Gastroesophageal sphincter (tissue), 4 donors: Measurements from ENCODE around the gene PLIN4. TPM values are rescaled to one million over a fixed set of nuclear protein-coding genes. Genes with fewer than 3 reads are reported as not detected.

Source experiments
- ATAC-seq: fragments of 150-250 bp; one replicate; pipeline ENCODE4 v1.9.1; 2016; ENCODE audit warnings: mild to moderate bottlenecking, moderate library complexity
- H3K27ac ChIP-seq, 4 donors: fragments of 200-600 bp; sonication (generic) in 3 of 4; 1 replicate in 3 of 4; 2 replicates in 1 of 4; pipeline ENCODE4 v1.5.1; 2016 to 2019
- H3K27me3 ChIP-seq: fragments of 200-600 bp; sonication (generic); one replicate; pipeline ENCODE4 v1.5.1; 2019
- H3K36me3 ChIP-seq, 2 donors: fragments of 200-600 bp; sonication (generic); one replicate each; pipeline ENCODE4 v1.5.1; 2019; ENCODE audit warnings: control low read depth in 1 of 2
- H3K4me1 ChIP-seq, 3 donors: fragments of 200-600 bp; sonication (generic); 1 replicate in 2 of 3; 2 replicates in 1 of 3; pipeline ENCODE4 v1.5.1; 2016 to 2019; ENCODE audit warnings: control low read depth in 2 of 3
- H3K4me3 ChIP-seq, 2 donors: fragments of 200-600 bp; sonication (generic); one replicate each; pipeline ENCODE4 v1.5.1; 2019; ENCODE audit warnings: mild to moderate bottlenecking in 1 of 2, moderate library complexity in 1 of 2
- H3K9me3 ChIP-seq, 3 donors: fragments of 200-600 bp; sonication (generic); one replicate each; pipeline ENCODE4 v1.5.1; 2017 to 2019; ENCODE audit warnings: control low read depth in 2 of 3
- EP300 ChIP-seq: sonication (generic); formaldehyde crosslinking; IDR thresholded peaks from one replicate; pipeline ENCODE4 v1.6.1; 2017; ENCODE audit warnings: antibody characterized with exemption, mild to moderate bottlenecking
- POLR2A ChIP-seq, 2 donors: fragments of 450-650 bp; IDR thresholded peaks; one replicate each; pipeline ENCODE4 v1.6.1; 2017; ENCODE audit warnings: antibody characterized with exemption in 2 of 2, mild to moderate bottlenecking in 2 of 2, moderate library complexity in 1 of 2
- POLR2AphosphoS5 ChIP-seq: sonication (generic); formaldehyde crosslinking; IDR thresholded peaks from one replicate; pipeline ENCODE4 v1.6.1; 2017; ENCODE audit warnings: antibody characterized with exemption
- WGBS, 2 donors: methylation state at CpG; one replicate each; pipeline ENCODE4 v1.1.5; 2018; ENCODE audit warnings: low coverage in 1 of 2; 5-methylcytosine and 5-hydroxymethylcytosine counted together
- total RNA-seq, 4 donors: library from RNA; depleted of rRNA; stranded (reverse); fragments of >200 nt; gene quantifications; one replicate each; pipeline ENCODE4 v1.1.0, GENCODE V29; 2016
- TF ChIP-seq, protein P1 (sequence below), 4 experiments: fragments of 200-600 bp in 2 of 4; fragments of 450-650 bp in 2 of 4; sonication (generic) in 1 of 4; IDR thresholded peaks; one replicate each; pipeline ENCODE4 v1.5.1; 2017 to 2019; ENCODE audit warnings: antibody characterized with exemption in 4 of 4, mild to moderate bottlenecking in 2 of 4, moderate library complexity in 2 of 4

The PLIN4 gene
- total RNA-seq, 4 donors from 2014 or later: 66.0 to 145 (median 87.5) TPM

DNA sequence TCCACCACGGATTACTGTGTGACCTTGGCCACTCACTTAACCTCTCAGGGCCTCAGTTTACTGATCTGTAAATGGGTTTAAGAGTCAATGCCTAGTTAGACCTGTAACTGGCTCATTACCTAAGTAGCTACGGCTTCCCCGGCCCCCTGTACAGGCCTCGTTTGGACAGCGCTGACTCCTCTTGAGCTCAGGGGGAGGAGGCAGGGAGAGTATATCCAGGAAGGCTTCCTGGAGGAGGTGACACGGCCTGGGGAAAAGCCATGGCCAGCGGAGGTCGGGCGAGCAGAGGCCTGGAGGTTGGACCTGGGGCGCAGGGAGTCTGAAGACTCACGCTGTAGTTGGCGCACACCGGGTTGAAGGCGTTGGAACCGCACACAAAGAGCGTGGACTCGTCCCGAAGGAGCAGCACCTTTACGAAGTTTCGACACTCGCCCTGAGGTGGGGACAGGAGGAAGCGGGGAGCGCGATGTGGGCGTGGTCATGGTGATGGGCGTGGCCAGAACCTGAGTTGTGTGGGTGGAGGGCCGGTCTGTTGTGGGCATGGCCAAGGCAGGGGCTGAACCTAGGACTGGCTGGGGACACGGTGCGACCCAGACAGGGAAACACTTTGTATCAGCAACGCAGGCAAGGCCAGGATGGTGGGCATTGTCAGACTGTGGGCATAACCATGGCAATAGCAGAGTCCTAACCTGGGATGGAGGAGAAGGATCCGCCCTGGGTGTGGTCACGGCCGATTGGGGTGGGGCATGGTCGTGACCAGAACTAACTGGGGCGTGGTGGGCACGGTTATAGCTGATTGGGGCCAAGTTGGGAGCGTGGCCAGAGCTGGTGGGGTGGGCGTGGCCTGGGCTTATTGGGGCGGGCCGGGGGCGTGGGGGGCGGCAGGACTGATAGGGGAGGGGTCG is 37.6 kb upstream of the PLIN4 start:
- H3K9me3 ChIP-seq: no peaks in the 10 kb centered on the region
- TF ChIP-seq POLR2A (IDR thresholded peaks at IDR 0.05) (no peak), EP300 (no peak), POLR2AphosphoS5 (no peak)
- TF ChIP-seq, protein P1, sequence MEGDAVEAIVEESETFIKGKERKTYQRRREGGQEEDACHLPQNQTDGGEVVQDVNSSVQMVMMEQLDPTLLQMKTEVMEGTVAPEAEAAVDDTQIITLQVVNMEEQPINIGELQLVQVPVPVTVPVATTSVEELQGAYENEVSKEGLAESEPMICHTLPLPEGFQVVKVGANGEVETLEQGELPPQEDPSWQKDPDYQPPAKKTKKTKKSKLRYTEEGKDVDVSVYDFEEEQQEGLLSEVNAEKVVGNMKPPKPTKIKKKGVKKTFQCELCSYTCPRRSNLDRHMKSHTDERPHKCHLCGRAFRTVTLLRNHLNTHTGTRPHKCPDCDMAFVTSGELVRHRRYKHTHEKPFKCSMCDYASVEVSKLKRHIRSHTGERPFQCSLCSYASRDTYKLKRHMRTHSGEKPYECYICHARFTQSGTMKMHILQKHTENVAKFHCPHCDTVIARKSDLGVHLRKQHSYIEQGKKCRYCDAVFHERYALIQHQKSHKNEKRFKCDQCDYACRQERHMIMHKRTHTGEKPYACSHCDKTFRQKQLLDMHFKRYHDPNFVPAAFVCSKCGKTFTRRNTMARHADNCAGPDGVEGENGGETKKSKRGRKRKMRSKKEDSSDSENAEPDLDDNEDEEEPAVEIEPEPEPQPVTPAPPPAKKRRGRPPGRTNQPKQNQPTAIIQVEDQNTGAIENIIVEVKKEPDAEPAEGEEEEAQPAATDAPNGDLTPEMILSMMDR (IDR thresholded peaks at IDR 0.05): no peak
- peaks cover 16% of the 10 kb centered on the region for H3K27me3 ChIP-seq
- H3K4me1 ChIP-seq: peaks cover 0 to 6% (median 3%) of the 10 kb centered on the region in 3 donors
- H3K27ac ChIP-seq: no peak overlapping the region
- H3K4me3 ChIP-seq: no peak overlapping the region
- H3K36me3 ChIP-seq: peaks cover 0 to 15% of the 10 kb centered on the region in 2 donors
- 75 to 86% methylated on average over 13 to 21 of the region's 43 CpGs for WGBS, 2 donors
- no peak for ATAC-seq

DNA sequence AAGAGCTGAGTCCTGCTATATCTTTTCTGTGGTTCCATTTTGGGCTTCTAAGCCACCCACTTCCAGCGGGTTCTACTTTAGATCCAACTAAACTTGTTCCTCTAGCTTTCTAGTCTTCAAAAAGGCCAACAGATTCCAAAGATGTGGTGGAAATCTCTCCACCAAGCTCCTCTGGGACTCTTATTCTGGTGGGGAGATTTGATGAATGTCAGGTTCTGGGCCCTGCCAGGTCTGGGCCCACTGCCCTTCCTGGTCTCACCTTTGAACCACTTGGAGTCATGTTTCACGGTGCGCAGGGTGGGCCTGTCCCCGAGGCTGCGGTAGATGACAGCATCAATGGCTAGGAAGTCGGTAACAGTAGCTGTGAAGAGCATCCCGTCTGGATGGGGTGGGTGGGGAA is 36.4 kb upstream of the PLIN4 start:
- Histone ChIP-seq H3K27me3 (peaks cover 28% of the 10 kb centered on the region), H3K36me3 (peaks cover 0 to 15% of the 10 kb centered on the region in 2 donors), H3K4me1 (peaks cover 0 to 6% (median 3%) of the 10 kb centered on the region in 3 donors), H3K27ac (no peak overlapping the region), H3K4me3 (no peak overlapping the region), H3K9me3 (no peaks in the 10 kb centered on the region)
- 78 to 100% methylated on average over 1 of the region's 7 CpGs for WGBS, 2 donors
- TF ChIP-seq EP300 (no peak), POLR2A (IDR thresholded peaks at IDR 0.05) (no peak), POLR2AphosphoS5 (no peak)
- TF ChIP-seq, protein P1 (IDR thresholded peaks at IDR 0.05): no peak
- no peak for ATAC-seq

DNA sequence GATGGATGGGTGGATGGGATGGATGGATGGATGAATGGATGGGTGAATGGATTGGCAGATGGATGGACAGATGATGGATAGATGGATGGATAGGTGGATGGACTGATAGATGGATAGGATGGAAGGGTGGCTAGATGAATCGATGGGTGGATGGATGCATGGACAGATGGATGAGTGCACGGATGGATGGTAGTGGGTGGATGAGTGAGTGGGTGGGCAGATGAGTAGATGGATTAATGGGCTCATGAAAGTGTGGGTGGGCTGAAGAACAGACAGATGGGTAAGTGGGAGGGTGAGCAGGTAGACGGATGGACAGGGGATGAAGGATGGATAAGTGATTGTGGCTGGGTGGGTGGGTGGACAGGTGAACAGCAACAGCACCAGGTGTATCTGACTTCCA is 35.5 kb upstream of the PLIN4 start:
- no peak for TF ChIP-seq POLR2AphosphoS5
- no peak for TF ChIP-seq POLR2A (IDR thresholded peaks at IDR 0.05)
- ATAC-seq: no peak
- Histone ChIP-seq H3K9me3 (no peaks in the 10 kb centered on the region), H3K4me3 (no peak overlapping the region), H3K36me3 (peaks cover 0 to 15% of the 10 kb centered on the region in 2 donors), H3K4me1 (peaks cover 0 to 6% (median 3%) of the 10 kb centered on the region in 3 donors), H3K27me3 (peaks cover 28% of the 10 kb centered on the region), H3K27ac (no peak overlapping the region)
- 50 to 74% methylated on average over 2 to 3 of the region's 3 CpGs for WGBS, 2 donors

DNA sequence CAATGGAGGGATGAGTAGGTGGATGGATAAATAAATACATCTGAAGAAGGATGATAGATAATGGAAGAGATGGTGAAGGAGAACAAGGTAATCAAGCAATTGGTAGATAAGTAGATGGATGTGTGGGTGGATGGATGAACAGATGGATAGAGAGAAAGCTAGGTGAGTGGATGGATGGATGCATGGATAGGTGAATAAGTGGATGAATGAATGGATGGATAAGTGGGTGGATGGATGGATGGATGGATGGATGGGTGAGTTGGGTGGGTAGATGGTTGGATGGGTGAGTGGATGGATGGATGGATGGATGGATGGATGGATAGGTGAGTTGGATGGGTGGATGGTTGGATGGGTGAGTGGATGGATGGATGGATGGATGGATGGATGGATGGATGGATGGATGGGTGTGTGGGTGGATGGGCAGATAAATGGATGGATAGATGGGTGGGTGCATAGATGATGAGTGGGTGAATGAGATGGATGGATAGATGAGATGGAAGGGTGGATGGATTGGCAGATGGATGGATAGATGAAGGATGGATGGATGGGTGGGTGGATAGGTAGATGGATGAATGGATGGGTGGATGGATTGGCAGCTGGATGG is 34.9 kb upstream of the PLIN4 start:
- H3K4me1 ChIP-seq: peaks cover 0 to 4% (median 2%) of the 10 kb centered on the region in 3 donors
- H3K36me3 ChIP-seq: peaks cover 0 to 15% of the 10 kb centered on the region in 2 donors
- TF ChIP-seq EP300 (no peak), POLR2A (IDR thresholded peaks at IDR 0.05) (no peak), POLR2AphosphoS5 (no peak)
- TF ChIP-seq, protein P1 (IDR thresholded peaks at IDR 0.05): no peak
- H3K9me3 ChIP-seq: no peaks in the 10 kb centered on the region
- peaks cover 27% of the 10 kb centered on the region for H3K27me3 ChIP-seq
- H3K4me3 ChIP-seq: no peak overlapping the region
- ATAC-seq: no peak
- H3K27ac ChIP-seq: no peak overlapping the region

DNA sequence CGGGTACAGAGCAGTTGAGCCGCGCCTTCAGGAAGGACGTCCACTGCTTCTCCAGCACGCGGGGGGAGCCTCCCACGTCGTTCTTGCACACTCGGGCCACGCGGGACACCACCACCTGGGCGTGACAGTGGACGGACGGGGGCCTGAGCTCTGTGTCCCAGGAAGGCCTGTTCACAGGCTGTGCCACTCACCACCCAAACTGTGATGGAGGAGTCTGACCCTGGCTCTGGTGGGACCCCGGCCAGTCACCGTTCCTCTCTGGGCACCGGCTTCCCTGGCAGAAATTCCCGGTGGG is 34.2 kb upstream of the PLIN4 start:
- Histone ChIP-seq H3K27me3 (peaks cover 22% of the 10 kb centered on the region), H3K9me3 (no peaks in the 10 kb centered on the region), H3K36me3 (peaks cover 0 to 15% of the 10 kb centered on the region in 2 donors), H3K4me1 (no peaks in the 10 kb centered on the region), H3K4me3 (no peak overlapping the region), H3K27ac (no peak overlapping the region)
- TF ChIP-seq, protein P1 (IDR thresholded peaks at IDR 0.05): no peak
- TF ChIP-seq POLR2A (IDR thresholded peaks at IDR 0.05) (no peak), EP300 (no peak), POLR2AphosphoS5 (no peak)
- ATAC-seq: no peak
- WGBS, 2 donors: 72% methylated on average over 2 of the region's 18 CpGs; no CpG with 5 or more reads in 1 of the 2 donors
